GM10847 (cell line): ENCODE data around the gene CCDC167.

Experiments used
- POLR2A ChIP-seq: IDR thresholded peaks from 2 replicates; pipeline ENCODE4 v1.6.1; 2011; ENCODE audit not compliant: insufficient read length; ENCODE audit errors: extremely low read depth

Gene CCDC167

DNA sequence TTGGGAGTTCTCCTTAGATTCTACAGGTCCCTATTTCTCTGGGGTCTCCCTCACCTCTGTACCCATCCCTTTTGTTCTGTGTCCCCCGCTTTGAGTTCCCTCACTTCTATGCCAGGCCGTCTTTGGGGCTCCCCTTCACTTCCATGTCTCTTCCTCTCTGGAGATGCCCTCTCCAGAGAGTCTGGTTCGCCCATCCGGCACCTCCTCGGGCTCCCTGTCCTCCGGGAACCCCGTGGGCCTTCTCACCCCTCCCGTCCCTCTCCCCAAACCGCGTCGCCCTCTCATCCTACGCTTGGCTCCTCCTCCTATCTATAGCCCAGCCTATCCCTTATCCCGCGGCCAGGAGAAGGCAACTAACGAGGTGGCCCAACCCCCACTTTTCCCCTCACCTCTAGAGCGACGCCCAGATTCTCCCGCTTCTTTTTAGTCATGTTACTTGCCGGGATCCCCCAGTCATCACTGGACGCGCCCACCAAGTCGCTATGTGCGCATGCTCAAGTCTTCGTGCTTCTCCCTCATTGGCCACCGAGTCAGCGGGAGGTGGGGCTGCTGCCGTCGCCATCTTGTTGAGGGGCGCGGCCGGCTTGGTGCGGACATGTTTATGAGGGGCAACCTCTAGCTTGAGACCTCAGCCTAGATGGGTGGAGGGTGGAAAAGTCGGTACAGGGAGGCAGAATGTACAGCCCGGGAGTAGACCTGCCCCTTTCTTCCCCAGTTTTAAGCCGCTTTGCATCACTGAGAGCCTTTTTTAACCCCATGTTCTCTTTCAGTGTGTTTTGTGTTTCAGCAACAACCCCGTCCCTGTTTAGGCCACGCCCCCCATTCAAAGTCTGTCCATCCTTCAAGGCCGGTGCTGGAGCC, at the start of gene CCDC167:
Gene CCDC167 (minus strand): TSS at position 461 of the 861 bp plus-strand sequence. CDS start 30 bp downstream, at position 431.
- peak; percentile 17 for TF ChIP-seq POLR2A

DNA sequence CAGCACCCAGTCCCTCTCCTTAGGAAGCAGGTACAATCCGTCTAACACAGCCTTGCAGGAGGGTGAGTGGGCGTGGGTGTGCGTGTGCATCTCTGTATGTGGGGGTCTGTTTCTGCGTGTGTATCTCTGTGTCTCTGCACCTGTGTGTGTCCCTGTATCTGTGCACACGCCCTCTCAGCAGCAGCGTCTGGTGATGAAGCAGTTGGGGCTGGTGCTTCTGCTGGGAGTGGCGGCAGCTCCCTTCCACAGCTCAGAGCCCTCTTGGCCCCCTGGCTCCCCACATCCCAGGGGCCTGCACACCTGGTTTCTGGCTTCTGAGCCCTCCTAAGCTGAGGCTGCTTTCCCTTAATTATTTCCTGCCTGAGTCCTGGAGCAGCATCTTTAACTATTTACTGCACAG, 49.5 kb upstream of the CCDC167 start:
- no peak for TF ChIP-seq POLR2A

DNA sequence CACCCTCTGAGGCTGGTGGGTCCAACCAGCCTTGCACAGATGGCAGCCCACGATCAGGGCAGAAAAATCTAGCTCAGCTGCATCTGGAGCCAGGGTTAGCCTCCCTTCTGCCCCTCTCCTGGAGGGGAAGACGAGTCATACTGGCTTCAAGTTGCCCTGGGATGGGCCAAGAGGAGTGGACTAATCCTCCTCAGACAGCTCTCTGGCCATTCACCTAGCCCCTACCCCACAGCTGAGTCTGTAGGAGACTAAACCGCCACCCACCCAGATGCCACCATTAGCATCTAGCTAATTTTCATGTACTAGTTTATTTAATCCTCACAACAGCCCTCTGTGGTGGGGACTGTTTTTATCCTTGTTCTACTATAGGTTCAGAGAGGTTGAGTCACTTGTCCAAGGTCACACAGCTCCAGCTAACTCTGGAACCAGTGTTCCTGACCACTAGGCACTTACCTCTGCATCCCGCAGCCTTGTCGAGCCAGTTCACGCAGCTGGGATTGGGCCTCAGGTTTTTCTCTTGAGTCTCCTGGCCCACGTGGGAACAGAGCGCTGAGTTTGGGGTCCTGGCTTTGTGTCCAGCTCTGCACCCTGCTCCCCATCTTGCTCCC, 48.5 kb upstream of the CCDC167 start:
- TF ChIP-seq POLR2A = no peak

DNA sequence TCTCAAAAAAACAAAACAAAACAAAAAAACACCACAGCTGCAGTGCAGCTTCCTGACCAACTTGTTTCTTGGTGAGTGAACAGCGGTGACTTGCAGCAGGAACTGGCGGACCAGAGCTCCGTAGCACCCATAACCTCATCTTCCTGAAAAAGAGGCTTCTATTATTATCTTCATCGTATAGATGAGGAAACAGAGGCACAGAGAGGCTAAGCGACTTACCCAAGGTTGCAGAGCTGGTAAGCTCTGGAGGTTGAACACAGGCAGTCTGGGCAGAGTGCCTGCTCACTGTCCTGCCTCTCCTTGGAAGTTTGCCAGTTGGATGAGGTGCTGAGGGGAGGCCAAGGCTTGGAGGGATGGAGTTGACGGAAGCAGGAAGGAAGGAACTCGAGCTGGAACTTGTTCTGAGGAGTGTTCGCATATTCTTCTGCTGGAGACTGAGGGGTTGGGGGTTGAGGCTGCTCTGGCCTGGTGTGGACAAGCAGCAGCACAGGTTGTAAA, 47.9 kb upstream of the CCDC167 start:
- no peak for TF ChIP-seq POLR2A

DNA sequence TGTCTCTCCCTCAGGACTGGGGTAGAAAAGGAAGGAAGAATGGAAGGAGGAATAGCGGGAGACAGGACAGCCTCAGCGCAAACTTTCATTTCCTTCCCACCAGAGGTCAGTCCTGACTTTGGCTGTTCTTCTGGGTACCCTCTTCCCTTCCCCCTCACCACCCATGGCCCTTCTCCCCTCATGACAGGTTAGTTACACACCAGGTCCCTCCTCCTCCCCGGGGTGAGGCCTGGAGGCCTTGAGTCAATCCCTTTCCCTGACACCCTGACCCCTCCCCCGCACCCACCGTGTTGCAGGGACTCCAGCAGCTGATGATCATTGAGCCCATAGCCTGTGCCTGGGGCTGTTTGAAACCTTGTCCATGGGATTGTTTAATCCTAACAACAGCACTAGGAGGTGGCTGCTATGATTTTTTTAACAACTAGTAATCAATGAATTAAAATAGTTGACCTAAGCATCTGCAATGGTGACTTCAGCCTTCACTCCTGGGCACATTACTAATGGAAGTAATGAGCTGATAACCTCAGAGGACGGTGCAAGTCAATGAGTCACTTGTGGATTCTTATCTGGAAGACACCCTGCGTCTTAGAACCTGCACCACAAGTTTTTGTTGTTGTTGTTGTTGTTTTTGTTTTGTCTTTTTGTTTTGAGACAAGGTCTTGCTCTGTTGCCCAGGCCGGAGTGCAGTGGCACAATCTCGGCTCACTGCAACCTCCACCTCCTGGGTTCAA, 46.6 kb upstream of the CCDC167 start:
- no peak for TF ChIP-seq POLR2A

DNA sequence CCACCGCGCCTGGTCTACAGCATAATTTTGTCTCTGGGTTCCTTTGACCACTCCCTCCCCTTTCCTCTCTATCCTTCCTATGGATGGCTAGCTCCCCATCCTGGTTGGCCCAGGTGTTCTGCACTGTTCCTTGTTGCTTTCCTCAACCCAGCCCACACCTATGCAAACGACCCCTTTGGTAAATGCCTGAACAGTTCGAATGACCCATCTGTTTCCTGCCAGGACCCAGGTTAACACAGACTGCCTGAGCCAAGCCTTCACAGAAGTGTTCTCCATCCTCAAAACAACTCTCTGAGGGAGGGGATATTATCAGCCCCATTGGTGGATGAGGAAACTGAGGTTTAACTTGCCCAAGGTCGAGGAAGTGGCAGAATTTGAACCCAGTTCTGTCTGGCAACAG, 44.8 kb upstream of the CCDC167 start:
- TF ChIP-seq POLR2A = no peak

DNA sequence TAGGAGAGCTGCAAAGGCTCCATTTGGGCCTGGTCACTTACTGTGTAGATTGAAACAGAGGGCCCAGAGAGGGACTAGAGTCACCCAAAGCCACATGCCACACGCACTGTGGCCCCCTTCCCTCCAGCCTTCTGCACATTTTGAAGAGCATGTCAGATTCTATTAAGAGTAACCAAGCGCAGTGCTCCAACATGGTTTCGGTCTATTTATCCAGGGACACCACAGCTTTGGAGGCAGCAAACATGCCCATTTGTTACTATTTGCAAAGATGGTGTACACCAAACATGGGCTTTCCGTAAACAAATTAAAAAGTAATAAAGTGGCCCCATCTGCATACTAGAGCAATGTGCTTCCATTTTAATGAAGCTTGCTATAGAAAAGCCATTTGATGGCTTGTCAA, 43.7 kb upstream of the CCDC167 start:
- TF ChIP-seq POLR2A = no peak

DNA sequence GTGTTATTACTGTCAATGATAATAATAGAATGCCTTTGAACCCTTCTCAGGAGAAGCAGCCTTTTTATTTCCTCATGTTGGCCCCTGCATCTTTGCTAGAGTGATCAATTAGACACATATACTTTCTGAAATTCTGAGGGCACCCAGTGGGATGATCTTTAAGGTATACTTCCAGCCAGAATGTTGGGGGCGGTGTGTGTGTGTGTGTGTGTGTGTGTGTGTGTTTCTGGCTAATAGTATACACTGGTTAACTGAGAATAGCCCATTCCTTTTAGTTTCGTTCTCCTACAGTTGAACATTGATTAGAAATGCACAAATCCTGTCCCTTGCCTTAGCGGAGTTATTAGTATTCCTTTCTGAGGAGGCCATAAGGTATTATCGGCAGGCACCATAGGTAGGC, 41.7 kb upstream of the CCDC167 start:
- no peak for TF ChIP-seq POLR2A

DNA sequence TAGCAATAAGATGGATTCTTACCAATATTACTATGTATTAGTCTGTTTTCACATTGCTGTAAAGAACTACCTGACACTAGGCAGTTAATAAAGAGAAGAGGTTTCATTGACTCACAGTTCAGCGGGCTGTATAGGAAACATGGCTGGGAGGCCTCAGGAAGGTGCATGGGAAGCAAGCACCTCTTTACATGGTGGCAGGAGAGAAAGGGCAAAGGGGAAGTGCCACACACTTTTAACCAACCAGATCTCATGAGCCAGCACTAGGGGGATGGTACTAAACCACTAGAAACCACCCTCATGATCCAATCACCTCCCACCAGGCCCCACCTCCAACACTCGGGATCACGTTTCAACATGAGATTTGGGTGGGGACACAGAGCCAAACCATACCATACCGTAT, 40.7 kb upstream of the CCDC167 start:
- TF ChIP-seq POLR2A = no peak

DNA sequence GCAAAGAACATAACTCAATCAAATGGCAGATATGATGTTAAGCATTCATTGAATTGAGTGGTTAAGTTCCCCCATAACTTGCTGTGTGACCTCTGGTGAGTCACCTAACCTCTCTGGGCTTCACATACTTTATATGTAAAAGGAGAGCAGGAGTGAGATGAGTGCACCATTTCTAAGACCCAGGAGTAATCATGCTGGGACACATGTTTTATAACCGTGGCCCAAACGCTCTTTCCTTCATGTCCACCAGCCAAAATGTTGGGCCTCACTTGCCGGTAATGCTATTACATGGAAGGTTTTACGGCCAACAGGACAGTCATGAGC, 40.3 kb upstream of the CCDC167 start:
- no peak for TF ChIP-seq POLR2A

DNA sequence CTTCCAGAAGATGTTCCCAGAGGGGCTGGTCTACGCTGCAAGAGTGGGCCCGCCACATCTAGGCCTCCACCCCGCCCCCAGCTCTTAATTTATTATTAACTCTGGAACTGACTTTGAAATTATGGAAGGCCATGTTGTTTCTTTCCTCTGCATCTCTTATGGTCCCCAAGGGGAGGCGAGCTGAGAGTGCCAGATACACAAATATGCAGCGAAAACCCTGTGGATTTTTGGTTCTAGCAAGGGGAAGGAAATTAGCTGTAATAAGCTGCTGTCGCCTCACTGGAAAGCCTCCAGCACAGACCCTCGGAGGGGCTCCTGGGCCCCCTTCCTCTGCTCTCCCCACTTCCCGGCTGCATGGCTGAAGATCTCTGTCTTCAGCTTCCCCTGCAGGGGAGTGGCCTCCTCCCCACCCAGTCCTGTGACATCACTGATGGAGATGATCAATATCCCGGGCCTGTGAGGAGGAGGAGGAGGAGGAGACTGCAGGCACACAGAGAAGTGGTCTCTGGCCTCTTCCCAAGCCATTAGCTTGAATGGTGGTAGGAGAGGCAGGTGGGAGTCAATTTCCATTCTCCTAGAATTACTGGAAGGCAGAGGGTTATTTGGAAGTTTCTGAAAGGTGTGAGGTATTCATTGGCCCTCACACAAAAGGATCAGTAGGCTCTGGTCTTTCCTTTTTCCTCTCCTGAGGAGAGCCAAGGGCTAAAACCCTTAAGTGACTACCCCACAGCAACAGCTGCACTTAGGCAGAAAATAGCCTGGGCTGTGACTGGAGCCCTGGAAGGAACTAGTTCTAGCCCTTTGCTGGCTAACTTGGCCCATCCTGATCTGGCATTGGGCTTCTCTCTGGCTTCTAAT, 39.7 kb upstream of the CCDC167 start:
- TF ChIP-seq POLR2A = no peak

DNA sequence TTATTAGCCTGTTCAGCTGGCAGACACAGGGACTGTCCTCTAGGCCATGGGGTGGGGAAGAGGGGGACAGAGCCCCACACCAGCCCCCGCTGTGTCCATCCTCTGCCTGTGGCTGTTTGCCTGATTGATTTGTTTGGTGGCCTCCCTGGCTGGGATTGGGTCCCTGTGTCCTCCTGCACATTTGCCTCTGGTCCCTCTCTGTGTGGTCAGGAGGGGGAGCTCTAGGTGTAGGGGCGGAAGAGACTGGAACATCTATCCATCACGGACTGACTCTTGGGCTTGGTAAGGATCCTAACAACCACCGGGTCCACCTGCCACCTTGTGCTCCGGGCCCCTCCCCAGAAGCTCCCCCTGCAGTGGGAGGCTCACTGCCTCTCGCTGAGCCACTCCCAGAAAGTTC, 38.4 kb upstream of the CCDC167 start:
- TF ChIP-seq POLR2A = no peak

DNA sequence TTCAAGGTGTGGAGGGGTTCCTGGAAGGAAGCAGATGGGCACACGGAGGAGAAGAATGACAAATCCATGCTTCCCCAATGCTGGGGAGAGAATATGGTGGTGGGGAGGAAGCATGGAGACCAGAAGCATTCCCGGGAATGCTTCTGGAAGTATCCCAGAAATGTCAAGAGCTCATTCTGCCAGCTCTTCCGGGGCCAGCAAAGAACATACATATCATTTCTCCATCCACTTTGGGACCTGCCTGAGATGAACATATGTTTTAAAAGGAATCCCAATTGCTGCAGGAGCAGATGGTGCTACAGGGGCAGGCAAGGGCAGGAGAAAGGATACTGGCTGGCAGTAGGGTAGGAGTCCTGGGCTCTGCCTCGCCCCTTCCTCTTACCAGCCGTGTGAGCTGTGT, 37.9 kb upstream of the CCDC167 start:
- TF ChIP-seq POLR2A = no peak

DNA sequence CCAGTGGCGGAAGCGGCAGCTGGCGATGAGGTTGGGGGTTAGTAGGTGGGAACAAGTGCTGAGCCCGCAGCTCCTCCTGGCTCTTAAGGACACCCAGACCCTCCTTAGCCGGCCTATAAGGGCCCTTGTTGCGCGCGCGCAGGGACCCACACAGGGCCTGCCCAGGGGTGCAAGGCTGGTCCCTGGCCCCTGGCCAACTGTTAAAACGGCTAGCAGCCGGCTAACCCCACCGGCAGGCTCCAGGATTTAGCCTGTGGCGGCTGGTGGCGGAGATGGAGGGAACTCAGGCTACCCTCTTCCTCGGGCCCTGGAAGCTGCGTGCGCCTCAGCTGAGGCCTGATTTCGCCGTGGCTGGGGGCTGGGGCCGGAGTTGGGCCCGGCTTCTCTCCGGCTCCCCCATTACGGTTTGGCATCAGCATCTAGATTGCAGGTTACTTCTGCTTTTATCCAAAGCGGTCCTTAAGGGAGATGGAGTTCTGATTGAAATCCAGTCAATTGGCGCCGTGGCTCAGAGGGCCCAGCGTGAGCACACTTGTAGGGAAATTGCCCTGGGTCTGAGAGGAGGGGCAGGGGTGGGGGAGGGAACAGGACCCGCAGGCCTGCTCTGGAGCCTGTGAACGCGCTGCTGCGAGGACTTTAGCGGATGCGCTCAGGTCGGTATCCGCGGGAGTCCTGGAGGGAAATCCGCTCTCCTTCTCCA, 36.9 kb upstream of the CCDC167 start:
- no peak for TF ChIP-seq POLR2A
